ENCODE measurements around the gene CSNK1D.
"Not testable (repeated sequence)": the region's sequence is repeated elsewhere in the genome, so short reads cannot be mapped to it uniquely, and the experiment has no call there.

The CSNK1D gene

DNA sequence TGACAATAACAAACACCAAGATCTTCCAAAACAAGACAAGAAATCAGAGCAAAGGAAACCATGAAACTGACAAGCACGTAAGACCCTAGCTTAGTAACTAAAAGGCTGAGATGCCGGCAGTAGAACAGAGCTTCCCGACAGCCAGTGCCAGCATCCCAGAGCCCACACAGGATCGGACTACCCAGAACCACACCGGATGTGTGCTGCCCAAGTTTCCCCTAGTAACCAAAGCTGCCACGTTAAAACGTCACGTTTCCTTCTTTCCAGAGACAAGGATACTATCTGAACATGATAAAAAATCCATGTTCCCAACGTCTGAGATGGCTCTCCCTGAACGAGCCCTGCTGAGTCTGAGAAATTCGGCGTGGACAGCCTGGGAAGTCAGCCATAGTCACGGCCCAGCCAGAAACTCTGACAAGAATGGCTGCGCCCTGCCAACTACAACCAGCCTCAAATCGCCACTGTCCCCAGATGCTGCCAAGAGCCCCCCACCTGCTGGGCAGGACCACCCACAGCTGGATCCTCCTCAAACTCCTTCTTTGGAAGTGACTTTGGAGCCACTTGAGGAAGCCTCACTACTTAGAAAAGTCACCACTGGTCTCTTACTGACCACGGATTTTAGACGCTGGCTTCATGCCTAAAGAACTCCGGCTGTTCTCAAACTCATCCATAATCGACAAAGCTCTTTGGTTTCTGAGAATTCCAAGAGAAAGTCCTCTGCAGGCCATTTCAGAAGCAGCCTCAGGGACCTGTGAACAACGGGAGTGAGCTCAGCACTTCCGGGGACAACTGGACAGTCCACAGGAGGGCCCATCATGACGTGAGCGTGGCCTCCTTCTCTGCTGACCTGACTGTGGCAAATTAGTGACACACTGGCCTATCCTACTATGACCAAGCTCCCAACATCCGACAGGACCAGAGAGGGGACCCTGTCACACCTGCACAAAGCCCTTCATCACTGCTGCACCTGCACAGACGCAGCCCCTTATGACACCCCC is 77.5 kb downstream of the CSNK1D start:
- TF ChIP-seq, protein P1, sequence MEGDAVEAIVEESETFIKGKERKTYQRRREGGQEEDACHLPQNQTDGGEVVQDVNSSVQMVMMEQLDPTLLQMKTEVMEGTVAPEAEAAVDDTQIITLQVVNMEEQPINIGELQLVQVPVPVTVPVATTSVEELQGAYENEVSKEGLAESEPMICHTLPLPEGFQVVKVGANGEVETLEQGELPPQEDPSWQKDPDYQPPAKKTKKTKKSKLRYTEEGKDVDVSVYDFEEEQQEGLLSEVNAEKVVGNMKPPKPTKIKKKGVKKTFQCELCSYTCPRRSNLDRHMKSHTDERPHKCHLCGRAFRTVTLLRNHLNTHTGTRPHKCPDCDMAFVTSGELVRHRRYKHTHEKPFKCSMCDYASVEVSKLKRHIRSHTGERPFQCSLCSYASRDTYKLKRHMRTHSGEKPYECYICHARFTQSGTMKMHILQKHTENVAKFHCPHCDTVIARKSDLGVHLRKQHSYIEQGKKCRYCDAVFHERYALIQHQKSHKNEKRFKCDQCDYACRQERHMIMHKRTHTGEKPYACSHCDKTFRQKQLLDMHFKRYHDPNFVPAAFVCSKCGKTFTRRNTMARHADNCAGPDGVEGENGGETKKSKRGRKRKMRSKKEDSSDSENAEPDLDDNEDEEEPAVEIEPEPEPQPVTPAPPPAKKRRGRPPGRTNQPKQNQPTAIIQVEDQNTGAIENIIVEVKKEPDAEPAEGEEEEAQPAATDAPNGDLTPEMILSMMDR (conservative IDR thresholded peaks at IDR 0.05; ENCODE audit: low read depth, low read length) = no peak
- no peak overlapping the region for H3K4me3 ChIP-seq (ENCODE audit: low read length)
- no peak for DNase-seq (ENCODE audit: low read depth)

DNA sequence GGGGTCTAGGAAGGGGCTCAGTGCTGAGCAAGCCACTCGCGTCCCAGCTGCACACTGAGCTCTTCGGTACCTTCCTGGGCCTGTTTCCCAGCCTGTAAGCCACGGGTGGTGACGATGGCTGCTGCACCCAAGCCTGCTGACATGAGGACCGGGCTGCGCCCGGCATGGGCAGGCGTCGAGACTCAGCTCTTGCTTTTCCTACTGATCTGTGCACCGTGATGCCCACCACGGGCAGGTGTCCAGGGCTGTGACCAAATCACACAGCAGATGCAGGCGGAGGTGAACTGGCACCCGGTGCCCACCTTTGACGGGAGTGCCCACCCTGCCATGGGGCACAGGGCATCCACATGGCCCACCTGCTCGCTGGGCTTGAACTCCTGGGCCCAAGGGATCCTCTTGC is 78.7 kb downstream of the CSNK1D start:
- DNase-seq (ENCODE audit: low read depth) = no peak
- TF ChIP-seq, protein P1 (conservative IDR thresholded peaks at IDR 0.05; ENCODE audit: low read depth, low read length) = no peak
- no peak overlapping the region for H3K4me3 ChIP-seq (ENCODE audit: low read length)

GRCh38 chr17:82193520-82194220 is 79.8 kb downstream of the CSNK1D start:
- TF ChIP-seq, protein P1 (conservative IDR thresholded peaks at IDR 0.05; ENCODE audit: low read depth, low read length) = no peak
- no peak for DNase-seq (ENCODE audit: low read depth)

GRCh38 chr17:82193050-82193449 is 80.5 kb downstream of the CSNK1D start:
- not testable (repeated sequence) for H3K4me3 ChIP-seq (ENCODE audit: low read length); DNase-seq (ENCODE audit: low read depth)

More at GRCh38 chr17:82193520-82194220, 79.8 kb downstream of the CSNK1D start:
- H3K4me3 ChIP-seq (ENCODE audit: low read length) = no peak overlapping the region

Measured in retinal pigment epithelial cell (primary cell).